ENCODE data around the gene GTF2A2.

GRCh38 chr15:59622289-59622688 lies 35.0 kb downstream of the GTF2A2 start:
- TF ChIP-seq CTCF (IDR thresholded peaks at IDR 0.05) (no peak), EP300 (IDR thresholded peaks at IDR 0.05) (no peak)
